Measurements from ENCODE around the gene BMPR1B.

The BMPR1B gene

GRCh38 chr4:94934864-94935263, 177.1 kb downstream of the BMPR1B start:
- H3K9me3 ChIP-seq (ENCODE audit: insufficient read depth, low read length, severe bottlenecking), result no peaks in the 10 kb centered on the region
- DNase-seq (no peak), ATAC-seq (ENCODE audit: insufficient read depth, low read depth) (no peak)
- H3K4me2 ChIP-seq (ENCODE audit: insufficient read depth, low read length), result no peak overlapping the region
- no peaks in the 10 kb centered on the region for H4K20me1 ChIP-seq (ENCODE audit: insufficient read depth, low read length)
- H3K9ac ChIP-seq (ENCODE audit: low read depth, low read length), result no peak overlapping the region
- TF ChIP-seq, protein P1, sequence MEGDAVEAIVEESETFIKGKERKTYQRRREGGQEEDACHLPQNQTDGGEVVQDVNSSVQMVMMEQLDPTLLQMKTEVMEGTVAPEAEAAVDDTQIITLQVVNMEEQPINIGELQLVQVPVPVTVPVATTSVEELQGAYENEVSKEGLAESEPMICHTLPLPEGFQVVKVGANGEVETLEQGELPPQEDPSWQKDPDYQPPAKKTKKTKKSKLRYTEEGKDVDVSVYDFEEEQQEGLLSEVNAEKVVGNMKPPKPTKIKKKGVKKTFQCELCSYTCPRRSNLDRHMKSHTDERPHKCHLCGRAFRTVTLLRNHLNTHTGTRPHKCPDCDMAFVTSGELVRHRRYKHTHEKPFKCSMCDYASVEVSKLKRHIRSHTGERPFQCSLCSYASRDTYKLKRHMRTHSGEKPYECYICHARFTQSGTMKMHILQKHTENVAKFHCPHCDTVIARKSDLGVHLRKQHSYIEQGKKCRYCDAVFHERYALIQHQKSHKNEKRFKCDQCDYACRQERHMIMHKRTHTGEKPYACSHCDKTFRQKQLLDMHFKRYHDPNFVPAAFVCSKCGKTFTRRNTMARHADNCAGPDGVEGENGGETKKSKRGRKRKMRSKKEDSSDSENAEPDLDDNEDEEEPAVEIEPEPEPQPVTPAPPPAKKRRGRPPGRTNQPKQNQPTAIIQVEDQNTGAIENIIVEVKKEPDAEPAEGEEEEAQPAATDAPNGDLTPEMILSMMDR (IDR thresholded peaks at IDR 0.05; ENCODE audit: borderline replicate concordance, extremely low read depth, low read length, poor library complexity, severe bottlenecking), result no peak
- TF ChIP-seq EZH2 (IDR thresholded peaks at IDR 0.05; ENCODE audit: borderline replicate concordance, low read depth, low read length, severe bottlenecking), result no peak
- H3K36me3 ChIP-seq (ENCODE audit: insufficient read depth, low read length), result no peaks in the 10 kb centered on the region
- H3K4me3 ChIP-seq (ENCODE audit: low read depth in 1 of 2, low read length in 2 of 2), result no peak overlapping the region
- H3K79me2 ChIP-seq (ENCODE audit: insufficient read depth, low read length), result no peaks in the 10 kb centered on the region
- H3K4me1 ChIP-seq (ENCODE audit: insufficient read depth, low read length), result no peaks in the 10 kb centered on the region
- H2AFZ ChIP-seq (ENCODE audit: low read depth, low read length), result no peak overlapping the region
- H3K27ac ChIP-seq (ENCODE audit: low read length), result no peak overlapping the region
- H3K27me3 ChIP-seq (ENCODE audit: insufficient read depth, low read length, poor library complexity), result no peaks in the 10 kb centered on the region

DNA sequence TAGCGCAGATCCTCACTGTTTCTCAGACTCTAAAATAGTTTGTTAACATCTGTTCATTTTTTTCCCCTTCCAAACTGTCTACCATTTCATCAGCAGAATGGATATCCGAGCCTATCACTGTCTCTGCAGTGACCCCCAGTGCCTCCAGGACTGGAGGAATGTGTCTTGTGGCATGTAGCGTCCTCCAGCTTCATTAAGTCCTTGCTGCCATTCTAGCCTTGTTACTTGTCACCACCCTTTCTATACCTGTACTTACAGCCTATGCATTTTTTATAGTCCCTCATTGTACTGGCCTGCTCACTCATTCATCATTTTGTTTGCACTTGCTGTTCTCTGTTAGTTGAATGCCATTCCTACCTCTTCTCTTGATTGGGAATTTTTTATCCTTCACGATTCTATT, 179.1 kb downstream of the BMPR1B start:
- Histone ChIP-seq H3K4me2 (ENCODE audit: insufficient read depth, low read length) (no peak overlapping the region), H3K4me1 (ENCODE audit: insufficient read depth, low read length) (no peaks in the 10 kb centered on the region), H2AFZ (ENCODE audit: low read depth, low read length) (no peak overlapping the region), H4K20me1 (ENCODE audit: insufficient read depth, low read length) (no peaks in the 10 kb centered on the region), H3K9ac (ENCODE audit: low read depth, low read length) (no peak overlapping the region), H3K9me3 (ENCODE audit: insufficient read depth, low read length, severe bottlenecking) (no peaks in the 10 kb centered on the region), H3K27me3 (ENCODE audit: insufficient read depth, low read length, poor library complexity) (no peaks in the 10 kb centered on the region), H3K79me2 (ENCODE audit: insufficient read depth, low read length) (no peaks in the 10 kb centered on the region), H3K36me3 (ENCODE audit: insufficient read depth, low read length) (no peaks in the 10 kb centered on the region), H3K4me3 (ENCODE audit: low read depth in 1 of 2, low read length in 2 of 2) (no peak overlapping the region), H3K27ac (ENCODE audit: low read length) (no peak overlapping the region)
- TF ChIP-seq, protein P1 (IDR thresholded peaks at IDR 0.05; ENCODE audit: borderline replicate concordance, extremely low read depth, low read length, poor library complexity, severe bottlenecking), result no peak
- TF ChIP-seq EZH2 (IDR thresholded peaks at IDR 0.05; ENCODE audit: borderline replicate concordance, low read depth, low read length, severe bottlenecking), result no peak
- no peak for ATAC-seq (ENCODE audit: insufficient read depth, low read depth)
- DNase-seq, result no peak

DNA sequence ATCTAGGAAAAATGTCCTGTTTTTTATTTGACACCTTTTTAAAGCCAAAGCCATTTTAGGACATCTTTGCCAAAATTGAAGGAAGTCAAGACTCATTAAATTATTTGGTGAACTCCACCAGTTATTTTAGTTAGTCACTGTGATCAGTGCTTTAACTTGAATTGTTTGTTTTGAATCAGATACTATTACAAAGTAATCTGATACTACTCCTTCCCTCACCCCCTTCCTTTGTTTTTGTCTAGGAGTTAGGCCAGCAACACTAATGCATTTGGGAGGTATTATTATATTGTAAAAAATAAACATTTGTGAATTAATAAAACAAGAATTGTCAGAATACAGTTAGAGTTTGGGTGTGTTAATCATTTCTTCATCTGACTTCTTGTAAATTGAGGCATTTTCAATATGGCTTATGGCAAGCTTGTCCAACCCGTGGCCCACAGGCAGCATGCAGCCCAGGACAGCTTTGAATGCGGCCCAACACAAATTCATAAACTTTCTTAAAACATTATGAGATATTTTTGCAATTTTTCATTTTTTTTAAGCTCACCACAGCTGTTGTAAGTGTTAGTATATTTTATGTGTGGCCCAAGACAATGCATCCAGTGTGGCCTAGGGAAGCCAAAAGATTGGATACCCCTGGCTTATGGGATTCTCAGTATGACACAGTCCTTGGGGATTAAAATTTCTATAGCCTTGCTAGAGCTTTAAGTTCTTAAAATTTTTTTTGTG, 182.2 kb downstream of the BMPR1B start:
- H3K27me3 ChIP-seq (ENCODE audit: insufficient read depth, low read length, poor library complexity), result no peaks in the 10 kb centered on the region
- H3K9me3 ChIP-seq (ENCODE audit: insufficient read depth, low read length, severe bottlenecking), result no peaks in the 10 kb centered on the region
- ATAC-seq (ENCODE audit: insufficient read depth, low read depth), result no peak
- no peak overlapping the region for H3K4me3 ChIP-seq (ENCODE audit: low read depth in 1 of 2, low read length in 2 of 2)
- no peak overlapping the region for H2AFZ ChIP-seq (ENCODE audit: low read depth, low read length)
- no peak overlapping the region for H3K9ac ChIP-seq (ENCODE audit: low read depth, low read length)
- no peaks in the 10 kb centered on the region for H4K20me1 ChIP-seq (ENCODE audit: insufficient read depth, low read length)
- TF ChIP-seq, protein P1 (IDR thresholded peaks at IDR 0.05; ENCODE audit: borderline replicate concordance, extremely low read depth, low read length, poor library complexity, severe bottlenecking), result no peak
- no peak for TF ChIP-seq EZH2 (IDR thresholded peaks at IDR 0.05; ENCODE audit: borderline replicate concordance, low read depth, low read length, severe bottlenecking)
- DNase-seq, result no peak
- H3K4me1 ChIP-seq (ENCODE audit: insufficient read depth, low read length), result no peaks in the 10 kb centered on the region
- no peak overlapping the region for H3K27ac ChIP-seq (ENCODE audit: low read length)
- H3K4me2 ChIP-seq (ENCODE audit: insufficient read depth, low read length), result no peak overlapping the region
- no peaks in the 10 kb centered on the region for H3K36me3 ChIP-seq (ENCODE audit: insufficient read depth, low read length)
- no peaks in the 10 kb centered on the region for H3K79me2 ChIP-seq (ENCODE audit: insufficient read depth, low read length)

Measured in DND-41 (cell line).